ENCODE data around the gene ANKRD17. TPM values are rescaled to one million over a fixed set of nuclear protein-coding genes. Genes with fewer than 3 reads are reported as not detected.

ANKRD17 gene
- total and polyA plus RNA-seq, 9 of the 15 experiments (the other 6 are each of a cell fraction or from before 2014, with no cell fraction given) = 25.5 to 86.9 (median 52.2) TPM

GRCh38 chr4:73206236-73206635 is 52.4 kb downstream of the ANKRD17 start:
- no peaks in the 10 kb centered on the region for H3K9me1 ChIP-seq (ENCODE audit: control insufficient read depth, insufficient read depth, low read length)
- WGBS (ENCODE audit: insufficient coverage, low coverage, missing lambda C conversion rate) = 89% methylated on average over 3 of the region's 3 CpGs
- H3K9ac ChIP-seq (ENCODE audit: insufficient read depth in 1 of 2, low read depth in 2 of 2, low read length in 2 of 2) = no peak overlapping the region
- intact Hi-C loops (cut with micrococcal nuclease) = no loop called here
- peaks cover 99% of the 10 kb centered on the region for H3K79me2 ChIP-seq (ENCODE audit: control insufficient read depth, insufficient read depth, low read length)
- no peak overlapping the region for H2AFZ ChIP-seq (ENCODE audit: low read depth, low read length)
- H3K4me1 ChIP-seq (replicated peaks in 1 of 2; ENCODE audit: control insufficient read depth in 2 of 2, insufficient read depth in 2 of 2, low read length in 2 of 2) = no peaks in the 10 kb centered on the region; a peak in 3 of 5 replicates
- no peak overlapping the region for H3K4me2 ChIP-seq (ENCODE audit: insufficient read depth, low read length)
- ChIA-PET POLR2A (interaction anchor here (1.1 kb wide), 1 partner anchor 9 kb away, joined by 3 read pairs; no protein-coding TSS in a partner anchor), CTCF (ENCODE audit: low intra/inter-chr PET ratio) (no interaction called here)
- no TSS peak for BruUV-seq (replicated peaks)
- H4K20me1 ChIP-seq (replicated peaks; ENCODE audit: control insufficient read depth, insufficient read depth, low read length) = no peaks in the 10 kb centered on the region
- H3K27ac ChIP-seq (ENCODE audit: extremely low read depth, low read depth, low read length) = no peak overlapping the region
- H3K27me3 ChIP-seq (ENCODE audit: control insufficient read depth in 2 of 2, insufficient read depth in 2 of 2, low read length in 2 of 2) = no peaks in the 10 kb centered on the region
- no peak for DNase-seq (ENCODE audit: extremely low read depth in 1 of 4, low spot score in 3 of 4)
- FAIRE-seq = no peak
- ATAC-seq = peak; percentile 9; the same call in 1 of the 3 replicates
- H3K36me3 ChIP-seq (ENCODE audit: control insufficient read depth, insufficient read depth, low read length) = peaks cover 36% of the 10 kb centered on the region
- in situ Hi-C loops (cut with MboI) = no loop called here
- H3K4me3 ChIP-seq = no peak overlapping the region
- peaks cover 8% of the 10 kb centered on the region for H3K9me3 ChIP-seq (replicated peaks; ENCODE audit: control insufficient read depth, insufficient read depth, low read depth, low read length)
- TF ChIP-seq, protein P1, sequence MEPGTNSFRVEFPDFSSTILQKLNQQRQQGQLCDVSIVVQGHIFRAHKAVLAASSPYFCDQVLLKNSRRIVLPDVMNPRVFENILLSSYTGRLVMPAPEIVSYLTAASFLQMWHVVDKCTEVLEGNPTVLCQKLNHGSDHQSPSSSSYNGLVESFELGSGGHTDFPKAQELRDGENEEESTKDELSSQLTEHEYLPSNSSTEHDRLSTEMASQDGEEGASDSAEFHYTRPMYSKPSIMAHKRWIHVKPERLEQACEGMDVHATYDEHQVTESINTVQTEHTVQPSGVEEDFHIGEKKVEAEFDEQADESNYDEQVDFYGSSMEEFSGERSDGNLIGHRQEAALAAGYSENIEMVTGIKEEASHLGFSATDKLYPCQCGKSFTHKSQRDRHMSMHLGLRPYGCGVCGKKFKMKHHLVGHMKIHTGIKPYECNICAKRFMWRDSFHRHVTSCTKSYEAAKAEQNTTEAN (CRISPR knock-in tag; IDR thresholded peaks at IDR 0.05) = no peak
- TF ChIP-seq, protein P2, sequence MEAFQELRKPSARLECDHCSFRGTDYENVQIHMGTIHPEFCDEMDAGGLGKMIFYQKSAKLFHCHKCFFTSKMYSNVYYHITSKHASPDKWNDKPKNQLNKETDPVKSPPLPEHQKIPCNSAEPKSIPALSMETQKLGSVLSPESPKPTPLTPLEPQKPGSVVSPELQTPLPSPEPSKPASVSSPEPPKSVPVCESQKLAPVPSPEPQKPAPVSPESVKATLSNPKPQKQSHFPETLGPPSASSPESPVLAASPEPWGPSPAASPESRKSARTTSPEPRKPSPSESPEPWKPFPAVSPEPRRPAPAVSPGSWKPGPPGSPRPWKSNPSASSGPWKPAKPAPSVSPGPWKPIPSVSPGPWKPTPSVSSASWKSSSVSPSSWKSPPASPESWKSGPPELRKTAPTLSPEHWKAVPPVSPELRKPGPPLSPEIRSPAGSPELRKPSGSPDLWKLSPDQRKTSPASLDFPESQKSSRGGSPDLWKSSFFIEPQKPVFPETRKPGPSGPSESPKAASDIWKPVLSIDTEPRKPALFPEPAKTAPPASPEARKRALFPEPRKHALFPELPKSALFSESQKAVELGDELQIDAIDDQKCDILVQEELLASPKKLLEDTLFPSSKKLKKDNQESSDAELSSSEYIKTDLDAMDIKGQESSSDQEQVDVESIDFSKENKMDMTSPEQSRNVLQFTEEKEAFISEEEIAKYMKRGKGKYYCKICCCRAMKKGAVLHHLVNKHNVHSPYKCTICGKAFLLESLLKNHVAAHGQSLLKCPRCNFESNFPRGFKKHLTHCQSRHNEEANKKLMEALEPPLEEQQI (IDR thresholded peaks at IDR 0.05) = 0 out of 2 replicates have a peak, but pooled peaks have one; percentile 34
- TF ChIP-seq, protein P3, sequence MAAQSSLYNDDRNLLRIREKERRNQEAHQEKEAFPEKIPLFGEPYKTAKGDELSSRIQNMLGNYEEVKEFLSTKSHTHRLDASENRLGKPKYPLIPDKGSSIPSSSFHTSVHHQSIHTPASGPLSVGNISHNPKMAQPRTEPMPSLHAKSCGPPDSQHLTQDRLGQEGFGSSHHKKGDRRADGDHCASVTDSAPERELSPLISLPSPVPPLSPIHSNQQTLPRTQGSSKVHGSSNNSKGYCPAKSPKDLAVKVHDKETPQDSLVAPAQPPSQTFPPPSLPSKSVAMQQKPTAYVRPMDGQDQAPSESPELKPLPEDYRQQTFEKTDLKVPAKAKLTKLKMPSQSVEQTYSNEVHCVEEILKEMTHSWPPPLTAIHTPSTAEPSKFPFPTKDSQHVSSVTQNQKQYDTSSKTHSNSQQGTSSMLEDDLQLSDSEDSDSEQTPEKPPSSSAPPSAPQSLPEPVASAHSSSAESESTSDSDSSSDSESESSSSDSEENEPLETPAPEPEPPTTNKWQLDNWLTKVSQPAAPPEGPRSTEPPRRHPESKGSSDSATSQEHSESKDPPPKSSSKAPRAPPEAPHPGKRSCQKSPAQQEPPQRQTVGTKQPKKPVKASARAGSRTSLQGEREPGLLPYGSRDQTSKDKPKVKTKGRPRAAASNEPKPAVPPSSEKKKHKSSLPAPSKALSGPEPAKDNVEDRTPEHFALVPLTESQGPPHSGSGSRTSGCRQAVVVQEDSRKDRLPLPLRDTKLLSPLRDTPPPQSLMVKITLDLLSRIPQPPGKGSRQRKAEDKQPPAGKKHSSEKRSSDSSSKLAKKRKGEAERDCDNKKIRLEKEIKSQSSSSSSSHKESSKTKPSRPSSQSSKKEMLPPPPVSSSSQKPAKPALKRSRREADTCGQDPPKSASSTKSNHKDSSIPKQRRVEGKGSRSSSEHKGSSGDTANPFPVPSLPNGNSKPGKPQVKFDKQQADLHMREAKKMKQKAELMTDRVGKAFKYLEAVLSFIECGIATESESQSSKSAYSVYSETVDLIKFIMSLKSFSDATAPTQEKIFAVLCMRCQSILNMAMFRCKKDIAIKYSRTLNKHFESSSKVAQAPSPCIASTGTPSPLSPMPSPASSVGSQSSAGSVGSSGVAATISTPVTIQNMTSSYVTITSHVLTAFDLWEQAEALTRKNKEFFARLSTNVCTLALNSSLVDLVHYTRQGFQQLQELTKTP (IDR thresholded peaks at IDR 0.05; ENCODE audit: low read depth in 1 of 2, partially characterized antibody in 2 of 2) = no peak
